ENCODE measurements around the gene CIITA. TPM values are rescaled to one million over a fixed set of nuclear protein-coding genes. Genes with fewer than 3 reads are reported as not detected.
A peak's percentile ranks its signal among the peaks of the same experiment; 100 is the strongest.

Gene CIITA
- total RNA-seq, 1 donor from 2014 or later: 401 TPM

GRCh38 chr16:10835281-10835931 lies 41.6 kb upstream of the CIITA start:
- intact Hi-C loops (cut with micrococcal nuclease): no loop called here
- POLR2A ChIA-PET: interaction anchor here (0.7 to 3.6 kb wide), 13 partner anchors 12 to 104 kb away, joined by 3 to 18 read pairs (median 4); partner anchors contain the start of gene CIITA
- CTCF ChIA-PET: interaction anchor here (1.3 kb wide), 1 partner anchor 79 kb away, joined by 3 read pairs; no protein-coding TSS in a partner anchor
- TF ChIP-seq CTCF (IDR thresholded peaks at IDR 0.05): no peak
- DNase-seq: no peak
- Mint-ChIP-seq H3K27me3 (no peaks in the 10 kb centered on the region), H3K9me3 (no peaks in the 10 kb centered on the region), H3K4me1 (peaks cover 62% of the 10 kb centered on the region), H3K36me3 (ENCODE audit: low read depth) (no peaks in the 10 kb centered on the region), H3K4me3 (no peak overlapping the region), H3K27ac (peak overlapping the region; percentile 31)
- peak; percentile 43 for ATAC-seq (ENCODE audit: low read depth)

GRCh38 chr16:10836174-10836853 lies 40.7 kb upstream of the CIITA start:
- TF ChIP-seq CTCF (IDR thresholded peaks at IDR 0.05): no peak
- intact Hi-C loops (cut with micrococcal nuclease): no loop called here
- Mint-ChIP-seq H3K4me1 (peaks cover 56% of the 10 kb centered on the region), H3K4me3 (no peak overlapping the region), H3K27me3 (no peaks in the 10 kb centered on the region), H3K36me3 (ENCODE audit: low read depth) (peaks cover 3% of the 10 kb centered on the region), H3K27ac (peak overlapping the region; percentile 31), H3K9me3 (no peaks in the 10 kb centered on the region)
- ChIA-PET CTCF (no interaction called here), POLR2A (interaction anchor here (0.6 to 2.4 kb wide), 11 partner anchors 11 to 79 kb away, joined by 3 to 12 read pairs (median 4); partner anchors contain the start of gene CIITA)
- ATAC-seq (ENCODE audit: low read depth) (peak; percentile 35), DNase-seq (no peak)

- no peaks in the 10 kb centered on the region for H3K27me3 Mint-ChIP-seq
- ChIA-PET CTCF (no interaction called here), POLR2A (interaction anchor here (0.7 kb wide), 1 partner anchor 27 kb away, joined by 3 read pairs; no protein-coding TSS in a partner anchor)
- H3K4me3 Mint-ChIP-seq: no peak overlapping the region
- TF ChIP-seq CTCF (IDR thresholded peaks at IDR 0.05): no peak
- H3K27ac Mint-ChIP-seq: no peak overlapping the region
- ATAC-seq (ENCODE audit: low read depth): no peak
- peaks cover 42% of the 10 kb centered on the region for H3K4me1 Mint-ChIP-seq
- peaks cover 3% of the 10 kb centered on the region for H3K36me3 Mint-ChIP-seq (ENCODE audit: low read depth)
- intact Hi-C loops (cut with micrococcal nuclease): loop anchor here (2.0 kb wide), 1 partner anchor 14 kb away; no protein-coding TSS in a partner anchor
- no peak for DNase-seq
- H3K9me3 Mint-ChIP-seq: no peaks in the 10 kb centered on the region
Observed at GRCh38 chr16:10838621-10839278, 38.3 kb upstream of the CIITA start.

GRCh38 chr16:10839279-10839666 lies 37.7 kb upstream of the CIITA start:
- H3K4me3 Mint-ChIP-seq: no peak overlapping the region
- TF ChIP-seq CTCF (IDR thresholded peaks at IDR 0.05): no peak
- peaks cover 42% of the 10 kb centered on the region for H3K4me1 Mint-ChIP-seq
- intact Hi-C loops (cut with micrococcal nuclease): loop anchor here (2.0 kb wide), 1 partner anchor 14 kb away; no protein-coding TSS in a partner anchor
- H3K27me3 Mint-ChIP-seq: no peaks in the 10 kb centered on the region
- H3K27ac Mint-ChIP-seq: no peak overlapping the region
- CTCF ChIA-PET: no interaction called here
- ATAC-seq (ENCODE audit: low read depth): no peak
- DNase-seq: no peak
- peaks cover 3% of the 10 kb centered on the region for H3K36me3 Mint-ChIP-seq (ENCODE audit: low read depth)
- H3K9me3 Mint-ChIP-seq: no peaks in the 10 kb centered on the region
- POLR2A ChIA-PET: no interaction called here

DNA sequence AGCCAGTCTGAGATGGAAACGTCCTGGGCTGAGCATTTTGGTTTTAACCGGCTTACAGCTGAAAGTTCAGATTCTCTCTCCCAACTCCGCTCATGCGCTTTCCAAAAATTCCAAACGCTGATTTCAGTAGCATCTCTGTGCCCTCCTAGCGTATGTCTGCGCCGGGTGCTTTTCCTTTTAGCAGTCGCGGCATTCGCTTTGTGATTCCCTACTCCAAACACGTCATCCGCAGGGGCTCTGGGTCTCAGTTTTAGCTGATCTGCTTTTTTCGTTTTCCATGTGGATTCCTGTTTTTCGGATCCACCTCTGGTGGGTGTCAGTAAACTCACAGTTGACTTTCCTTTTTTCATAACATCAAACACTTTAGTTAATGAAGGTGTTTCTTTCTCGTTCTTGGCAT lies 36.3 kb upstream of the CIITA start:
- DNase-seq (no peak), ATAC-seq (ENCODE audit: low read depth) (no peak)
- intact Hi-C loops (cut with micrococcal nuclease): no loop called here
- no peak overlapping the region for H3K27ac Mint-ChIP-seq
- H3K4me1 Mint-ChIP-seq: peaks cover 36% of the 10 kb centered on the region
- H3K27me3 Mint-ChIP-seq: no peaks in the 10 kb centered on the region
- H3K36me3 Mint-ChIP-seq (ENCODE audit: low read depth): peaks cover 5% of the 10 kb centered on the region
- no peaks in the 10 kb centered on the region for H3K9me3 Mint-ChIP-seq
- POLR2A ChIA-PET: no interaction called here
- no peak overlapping the region for H3K4me3 Mint-ChIP-seq
- CTCF ChIA-PET: no interaction called here
- TF ChIP-seq CTCF (IDR thresholded peaks at IDR 0.05): no peak
